Liver (tissue), 9 donors: ENCODE results near the gene GPR18. TPM values are rescaled to one million over a fixed set of nuclear protein-coding genes. Genes with fewer than 3 reads are reported as not detected.

Experiments used
- DNase-seq: peaks from one replicate; pipeline ENCODE4 v3.0.0-alpha.2; 2017; ENCODE audit warnings: low spot score
- H3K27ac ChIP-seq, 2 donors: one replicate each; pipeline ENCODE4 v1.7.0; 2013; ENCODE audit warnings: inconsistent platforms in 2 of 2, low read length in 2 of 2, control low read depth in 1 of 2, low read depth in 1 of 2, mild to moderate bottlenecking in 1 of 2
- H3K27me3 ChIP-seq, 4 donors: one replicate each; pipeline versions ENCODE4 v1.6.1 to v1.7.0; 2013; ENCODE audit warnings: low read length in 3 of 4, inconsistent platforms in 1 of 4, mild to moderate bottlenecking in 1 of 4, moderate library complexity in 1 of 4; ENCODE audit not compliant: control insufficient read depth in 4 of 4, insufficient read depth in 4 of 4
- H3K36me3 ChIP-seq, 4 donors: one replicate each; pipeline versions ENCODE4 v1.6.1 to v1.7.0; 2013; ENCODE audit warnings: low read length in 3 of 4, mild to moderate bottlenecking in 3 of 4, low read depth in 1 of 4, moderate library complexity in 1 of 4; ENCODE audit not compliant: control insufficient read depth in 4 of 4, insufficient read depth in 3 of 4
- H3K4me1 ChIP-seq, 4 donors: one replicate each; pipeline versions ENCODE4 v1.6.1 to v1.7.0; 2013; ENCODE audit warnings: low read length in 3 of 4, mild to moderate bottlenecking in 3 of 4, moderate library complexity in 1 of 4; ENCODE audit not compliant: control insufficient read depth in 4 of 4, insufficient read depth in 4 of 4
- H3K4me3 ChIP-seq, 3 donors: one replicate each; pipeline versions ENCODE4 v1.6.1 to v1.7.0; 2013; ENCODE audit warnings: low read length in 3 of 3, control low read depth in 1 of 3, low read depth in 1 of 3, mild to moderate bottlenecking in 1 of 3
- H3K9ac ChIP-seq, 2 donors: one replicate each; pipeline ENCODE4 v1.7.0; 2013; ENCODE audit warnings: low read length in 2 of 2, mild to moderate bottlenecking in 2 of 2, moderate library complexity in 2 of 2, control low read depth in 1 of 2, low read depth in 1 of 2
- H3K9me3 ChIP-seq, 4 donors: one replicate each; pipeline versions ENCODE4 v1.6.1 to v1.7.0; 2013; ENCODE audit warnings: low read length in 3 of 4; ENCODE audit not compliant: control insufficient read depth in 4 of 4
- EGR1 ChIP-seq, 2 donors: IDR thresholded peaks; 2 replicates each; pipeline ENCODE4 v1.6.1; 2016 to 2018; ENCODE audit warnings: antibody characterized with exemption in 2 of 2, low read depth in 2 of 2
- FOXA1 ChIP-seq: IDR thresholded peaks from 2 replicates; pipeline ENCODE4 v1.6.1; 2016; ENCODE audit warnings: antibody characterized with exemption
- FOXA2 ChIP-seq: IDR thresholded peaks from 2 replicates; pipeline ENCODE4 v1.6.1; 2016; ENCODE audit warnings: antibody characterized with exemption
- HNF4A ChIP-seq, 2 donors: conservative IDR thresholded peaks; 2 replicates each; pipeline ENCODE4 v1.6.1; 2016; ENCODE audit warnings: antibody characterized with exemption in 2 of 2, mild to moderate bottlenecking in 2 of 2
- HNF4G ChIP-seq: IDR thresholded peaks from 2 replicates; pipeline ENCODE4 v1.6.1; 2016; ENCODE audit warnings: antibody characterized with exemption
- JUND ChIP-seq, 2 donors: IDR thresholded peaks; 2 replicates each; pipeline ENCODE4 v1.6.1; 2016; ENCODE audit warnings: antibody characterized with exemption in 2 of 2
- NR2F2 ChIP-seq: IDR thresholded peaks from 2 replicates; pipeline ENCODE4 v1.6.1; 2016; ENCODE audit warnings: antibody characterized with exemption
- RAD21 ChIP-seq, 2 donors: IDR thresholded peaks; 2 replicates each; pipeline ENCODE4 v1.6.1; 2016; ENCODE audit warnings: antibody characterized with exemption in 2 of 2, mild to moderate bottlenecking in 2 of 2
- SP1 ChIP-seq: IDR thresholded peaks from 2 replicates; pipeline ENCODE4 v1.6.1; 2018; ENCODE audit warnings: antibody characterized with exemption, mild to moderate bottlenecking
- TAF1 ChIP-seq: conservative IDR thresholded peaks from 2 replicates; pipeline ENCODE4 v1.6.1; 2016; ENCODE audit warnings: antibody characterized with exemption, mild to moderate bottlenecking
- YY1 ChIP-seq: IDR thresholded peaks from 2 replicates; pipeline ENCODE4 v1.6.1; 2016; ENCODE audit warnings: antibody characterized with exemption, mild to moderate bottlenecking
- WGBS: extraction: QIAGEN DNeasy Blood & Tissue Kit; methylation state at CpG from one replicate; pipeline ENCODE4 v1.1.7; 2013; 5-methylcytosine and 5-hydroxymethylcytosine counted together
- polyA plus RNA-seq, 2 donors: library from polyadenylated mRNA; stranded (reverse) in 1 of 2; unstranded in 1 of 2; fragments of 200-250 nt in 1 of 2; fragments of >200 nt in 1 of 2; fragmentation: Nextera tagmentation in 1 of 2; extraction: Ambion mirVana in 1 of 2; gene quantifications; one replicate each; pipeline versions ENCODE4 v1.2.1 to v1.2.3, GENCODE V29; 2013 to 2015
- total RNA-seq, 2 donors: library from RNA; depleted of rRNA; stranded (reverse); fragments of >200 nt; gene quantifications; one replicate each; pipeline ENCODE4 v1.2.3, GENCODE V29; 2014
- TF ChIP-seq, protein P1 (sequence below): IDR thresholded peaks from 2 replicates; pipeline ENCODE4 v1.6.1; 2016; ENCODE audit warnings: antibody characterized with exemption
- TF ChIP-seq, protein P2 (sequence below): IDR thresholded peaks from 2 replicates; pipeline ENCODE4 v1.6.1; 2016; ENCODE audit warnings: antibody characterized with exemption, mild to moderate bottlenecking
- TF ChIP-seq, protein P3 (sequence below): fragments of 150-350 bp; IDR thresholded peaks from 2 replicates; pipeline ENCODE4 v1.5.1; 2017; ENCODE audit warnings: improper control_type of control experiment, low read depth, low read length; ENCODE audit not compliant: missing input control
- donor health status: healthy.
- donor health status: healthy.
- donor health status: healthy.
- donor health status: healthy.
- donor health status: healthy.

The GPR18 gene
- total and polyA plus RNA-seq, 4 donors = 0.13 to 1.0 (median 0.41) TPM

DNA sequence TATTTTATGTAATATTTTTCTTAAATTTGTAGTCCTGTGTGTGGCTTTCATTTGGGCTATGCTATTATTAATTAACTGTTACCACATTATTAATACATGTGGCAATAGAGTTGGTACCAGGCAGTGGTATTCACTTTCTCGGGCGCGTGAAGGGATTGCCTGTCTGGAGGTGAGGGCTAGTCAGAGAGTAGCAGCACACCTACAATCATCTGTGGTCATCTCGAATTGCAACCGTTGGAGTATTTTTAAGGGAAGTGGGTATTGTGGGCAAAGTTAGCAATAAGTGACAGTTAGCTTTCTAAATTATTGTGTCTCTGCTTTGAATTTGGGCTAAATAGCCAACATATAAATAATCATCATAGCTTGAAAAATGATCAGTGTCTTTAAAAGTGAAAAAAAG is 20.0 kb upstream of the GPR18 start (continued):
- TF ChIP-seq, protein P1, sequence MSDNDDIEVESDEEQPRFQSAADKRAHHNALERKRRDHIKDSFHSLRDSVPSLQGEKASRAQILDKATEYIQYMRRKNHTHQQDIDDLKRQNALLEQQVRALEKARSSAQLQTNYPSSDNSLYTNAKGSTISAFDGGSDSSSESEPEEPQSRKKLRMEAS = no peak
- TF ChIP-seq HNF4A (conservative IDR thresholded peaks at IDR 0.05) = no peak

DNA sequence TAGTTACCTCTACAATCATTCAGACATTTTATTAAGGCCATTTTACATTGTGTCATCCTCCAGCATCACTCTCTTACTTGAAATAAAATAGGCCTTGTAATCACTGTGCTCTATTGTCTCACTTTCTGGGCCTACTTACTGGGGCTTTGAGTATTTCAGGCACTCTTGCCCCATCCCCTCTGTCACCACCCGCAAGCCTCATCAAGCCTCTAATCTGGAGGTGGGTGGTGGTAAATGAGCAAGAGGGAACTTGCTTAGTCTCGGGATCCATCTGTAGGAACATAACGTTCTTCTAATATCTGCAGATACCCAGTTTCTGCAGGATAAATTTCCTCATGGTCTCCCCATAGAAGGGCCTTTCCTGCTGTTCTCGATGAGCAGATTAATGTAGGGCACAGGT is 19.4 kb upstream of the GPR18 start:
- no peak for DNase-seq

DNA sequence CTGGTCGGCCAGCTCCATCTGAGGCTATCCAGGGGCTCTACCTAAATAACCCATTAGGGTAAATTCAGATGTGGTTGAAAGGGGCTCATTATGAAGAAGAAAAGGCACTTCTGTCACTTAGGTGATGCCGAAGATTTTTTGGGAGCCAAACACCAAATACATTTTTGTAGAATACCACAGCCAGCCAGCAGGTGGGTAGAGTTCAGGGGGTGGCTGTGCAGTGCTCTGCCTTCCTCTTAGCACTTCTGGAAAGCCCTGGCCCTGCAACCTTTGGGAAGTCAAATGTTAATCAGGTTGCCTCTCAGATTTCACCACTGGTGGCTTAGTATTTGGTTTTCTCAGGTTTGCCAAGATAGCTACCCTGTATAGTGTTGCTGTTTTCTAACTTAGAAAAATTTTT is 18.5 kb upstream of the GPR18 start:
- H3K9me3 ChIP-seq = peaks cover 0 to 3% (median 0%) of the 10 kb centered on the region in 4 donors
- no peak for DNase-seq
- peaks cover 0 to 2% (median under 1%) of the 10 kb centered on the region in 4 donors for H3K36me3 ChIP-seq
- H3K27ac ChIP-seq = no peak overlapping the region
- TF ChIP-seq EGR1 (IDR thresholded peaks at IDR 0.05; ENCODE audit: low read depth in 2 of 2) (no peak), RAD21 (IDR thresholded peaks at IDR 0.05) (peak in 1 of 2 donors; percentile 20)
- no peaks in the 10 kb centered on the region for H3K27me3 ChIP-seq
- H3K4me1 ChIP-seq = peaks cover 1 to 42% (median 30%) of the 10 kb centered on the region in 4 donors
- WGBS = 91% methylated on average over 2 of the region's 2 CpGs
- H3K4me3 ChIP-seq = no peak overlapping the region
- no peak overlapping the region for H3K9ac ChIP-seq

More for the DNA sequence above, 19.4 kb upstream of the GPR18 start:
- TF ChIP-seq, protein P2, sequence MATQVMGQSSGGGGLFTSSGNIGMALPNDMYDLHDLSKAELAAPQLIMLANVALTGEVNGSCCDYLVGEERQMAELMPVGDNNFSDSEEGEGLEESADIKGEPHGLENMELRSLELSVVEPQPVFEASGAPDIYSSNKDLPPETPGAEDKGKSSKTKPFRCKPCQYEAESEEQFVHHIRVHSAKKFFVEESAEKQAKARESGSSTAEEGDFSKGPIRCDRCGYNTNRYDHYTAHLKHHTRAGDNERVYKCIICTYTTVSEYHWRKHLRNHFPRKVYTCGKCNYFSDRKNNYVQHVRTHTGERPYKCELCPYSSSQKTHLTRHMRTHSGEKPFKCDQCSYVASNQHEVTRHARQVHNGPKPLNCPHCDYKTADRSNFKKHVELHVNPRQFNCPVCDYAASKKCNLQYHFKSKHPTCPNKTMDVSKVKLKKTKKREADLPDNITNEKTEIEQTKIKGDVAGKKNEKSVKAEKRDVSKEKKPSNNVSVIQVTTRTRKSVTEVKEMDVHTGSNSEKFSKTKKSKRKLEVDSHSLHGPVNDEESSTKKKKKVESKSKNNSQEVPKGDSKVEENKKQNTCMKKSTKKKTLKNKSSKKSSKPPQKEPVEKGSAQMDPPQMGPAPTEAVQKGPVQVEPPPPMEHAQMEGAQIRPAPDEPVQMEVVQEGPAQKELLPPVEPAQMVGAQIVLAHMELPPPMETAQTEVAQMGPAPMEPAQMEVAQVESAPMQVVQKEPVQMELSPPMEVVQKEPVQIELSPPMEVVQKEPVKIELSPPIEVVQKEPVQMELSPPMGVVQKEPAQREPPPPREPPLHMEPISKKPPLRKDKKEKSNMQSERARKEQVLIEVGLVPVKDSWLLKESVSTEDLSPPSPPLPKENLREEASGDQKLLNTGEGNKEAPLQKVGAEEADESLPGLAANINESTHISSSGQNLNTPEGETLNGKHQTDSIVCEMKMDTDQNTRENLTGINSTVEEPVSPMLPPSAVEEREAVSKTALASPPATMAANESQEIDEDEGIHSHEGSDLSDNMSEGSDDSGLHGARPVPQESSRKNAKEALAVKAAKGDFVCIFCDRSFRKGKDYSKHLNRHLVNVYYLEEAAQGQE = no peak
- no peak for TF ChIP-seq JUND (IDR thresholded peaks at IDR 0.05)
- Histone ChIP-seq H3K9me3 (no peaks in the 10 kb centered on the region), H3K36me3 (peaks cover 0 to 2% (median under 1%) of the 10 kb centered on the region in 4 donors), H3K9ac (no peak overlapping the region), H3K27ac (no peak overlapping the region), H3K27me3 (no peaks in the 10 kb centered on the region), H3K4me3 (no peak overlapping the region), H3K4me1 (peaks cover 3 to 50% (median 39%) of the 10 kb centered on the region in 4 donors)
- WGBS = 92% methylated on average over 4 of the region's 4 CpGs

DNA sequence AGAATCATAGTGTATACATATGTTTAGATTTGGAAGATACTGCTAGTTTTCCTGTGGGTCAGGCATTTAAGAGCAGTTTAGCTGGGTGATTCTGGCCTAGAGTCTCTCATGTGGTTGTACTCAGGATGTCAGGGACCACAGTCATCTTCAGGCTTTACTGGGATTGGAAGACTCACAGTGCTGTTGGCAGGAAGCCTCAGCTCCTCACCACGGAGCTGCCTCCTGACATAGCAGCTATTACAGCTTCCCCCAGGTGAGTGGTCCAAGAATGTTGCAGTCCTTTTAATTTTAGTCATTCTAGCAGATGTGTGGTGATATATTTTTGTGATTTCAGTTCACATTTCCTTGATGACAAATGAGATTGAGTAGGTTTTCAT is 16.9 kb upstream of the GPR18 start:
- Histone ChIP-seq H3K9ac (no peak overlapping the region), H3K27ac (no peak overlapping the region), H3K4me3 (no peak overlapping the region), H3K9me3 (peaks cover 0 to 3% (median 0%) of the 10 kb centered on the region in 4 donors), H3K36me3 (peaks cover 0 to 2% (median under 1%) of the 10 kb centered on the region in 4 donors), H3K27me3 (no peaks in the 10 kb centered on the region), H3K4me1 (peaks cover 0 to 30% (median 20%) of the 10 kb centered on the region in 4 donors)
- WGBS = 46% methylated on average over 1 of the region's 1 CpG
- DNase-seq = no peak
- no peak for TF ChIP-seq EGR1 (IDR thresholded peaks at IDR 0.05; ENCODE audit: low read depth in 2 of 2)
- TF ChIP-seq FOXA2 = no peak
- TF ChIP-seq RAD21 (IDR thresholded peaks at IDR 0.05) = no peak
- TF ChIP-seq, protein P2 = no peak
- no peak for TF ChIP-seq NR2F2
- TF ChIP-seq, protein P3, sequence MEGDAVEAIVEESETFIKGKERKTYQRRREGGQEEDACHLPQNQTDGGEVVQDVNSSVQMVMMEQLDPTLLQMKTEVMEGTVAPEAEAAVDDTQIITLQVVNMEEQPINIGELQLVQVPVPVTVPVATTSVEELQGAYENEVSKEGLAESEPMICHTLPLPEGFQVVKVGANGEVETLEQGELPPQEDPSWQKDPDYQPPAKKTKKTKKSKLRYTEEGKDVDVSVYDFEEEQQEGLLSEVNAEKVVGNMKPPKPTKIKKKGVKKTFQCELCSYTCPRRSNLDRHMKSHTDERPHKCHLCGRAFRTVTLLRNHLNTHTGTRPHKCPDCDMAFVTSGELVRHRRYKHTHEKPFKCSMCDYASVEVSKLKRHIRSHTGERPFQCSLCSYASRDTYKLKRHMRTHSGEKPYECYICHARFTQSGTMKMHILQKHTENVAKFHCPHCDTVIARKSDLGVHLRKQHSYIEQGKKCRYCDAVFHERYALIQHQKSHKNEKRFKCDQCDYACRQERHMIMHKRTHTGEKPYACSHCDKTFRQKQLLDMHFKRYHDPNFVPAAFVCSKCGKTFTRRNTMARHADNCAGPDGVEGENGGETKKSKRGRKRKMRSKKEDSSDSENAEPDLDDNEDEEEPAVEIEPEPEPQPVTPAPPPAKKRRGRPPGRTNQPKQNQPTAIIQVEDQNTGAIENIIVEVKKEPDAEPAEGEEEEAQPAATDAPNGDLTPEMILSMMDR = no peak
- TF ChIP-seq JUND (IDR thresholded peaks at IDR 0.05) = no peak
- no peak for TF ChIP-seq SP1
- TF ChIP-seq YY1 = no peak
- no peak for TF ChIP-seq TAF1
- TF ChIP-seq, protein P1 = no peak
- no peak for TF ChIP-seq FOXA1
- TF ChIP-seq HNF4A (conservative IDR thresholded peaks at IDR 0.05) = no peak
- TF ChIP-seq HNF4G = no peak
